K562 (cell line): ENCODE results near the gene TLE6. TPM values are rescaled to one million over a fixed set of nuclear protein-coding genes. Genes with fewer than 3 reads are reported as not detected.

Experiments used
- CBFA2T2 ChIP-seq: fragments of 450-650 bp; conservative IDR thresholded peaks from 2 replicates; pipeline ENCODE4 v1.6.1; 2017; ENCODE audit warnings: mild to moderate bottlenecking
- CTBP1 ChIP-seq: fragments of 450-650 bp; IDR thresholded peaks from 2 replicates; pipeline ENCODE4 v1.6.1; 2016; ENCODE audit warnings: borderline replicate concordance
- DACH1 ChIP-seq: fragments of 450-650 bp; IDR thresholded peaks from 2 replicates; pipeline ENCODE4 v1.6.1; 2018; ENCODE audit not compliant: partially characterized antibody
- DPF2 ChIP-seq: fragments of 450-650 bp; IDR thresholded peaks from 2 replicates; pipeline ENCODE4 v1.6.1; 2016
- HDAC2 ChIP-seq: fragments of 450-650 bp; IDR thresholded peaks from 2 replicates; pipeline ENCODE4 v1.6.1; 2016; ENCODE audit warnings: mild to moderate bottlenecking
- IRF9 ChIP-seq: fragments of 450-650 bp; IDR thresholded peaks from 2 replicates; pipeline ENCODE4 v1.6.1; 2016; ENCODE audit warnings: missing biosample characterization, missing genetic modification characterization
- NCOR1 ChIP-seq: fragments of 450-650 bp; IDR thresholded peaks from 2 replicates; pipeline ENCODE4 v1.6.1; 2016; ENCODE audit warnings: mild to moderate bottlenecking, moderate library complexity
- POLR2A ChIP-seq: fragments of 450-650 bp; conservative IDR thresholded peaks from 2 replicates; pipeline ENCODE4 v1.6.1; 2016
- RBBP5 ChIP-seq: fragments of 200-600 bp; sonication (generic); IDR thresholded peaks from 2 replicates; pipeline ENCODE4 v1.6.1; 2012; ENCODE audit warnings: borderline replicate concordance, mild to moderate bottlenecking, low read length, control low read depth, inconsistent platforms; ENCODE audit not compliant: insufficient read depth, poor library complexity, severe bottlenecking
- TCF3 ChIP-seq: sonication (generic); formaldehyde crosslinking; IDR thresholded peaks from 2 replicates; pipeline ENCODE4 v1.4.0; 2020; ENCODE audit warnings: mild to moderate bottlenecking, missing genetic modification reagents
- TEAD4 ChIP-seq, 2 experiments: sonication (generic) in 1 of 2; formaldehyde crosslinking in 1 of 2; IDR thresholded peaks; 2 replicates each; pipeline versions ENCODE4 v1.6.1 to v1.8.0; 2012 to 2022; ENCODE audit warnings: borderline replicate concordance in 1 of 2, inconsistent platforms in 1 of 2, low read length in 1 of 2, mild to moderate bottlenecking in 1 of 2, missing genetic modification reagents in 1 of 2
- ZBTB7A ChIP-seq: IDR thresholded peaks from 2 replicates; pipeline ENCODE4 v1.6.1; 2011; ENCODE audit warnings: low read depth, mild to moderate bottlenecking, low read length, moderate library complexity, borderline replicate concordance; ENCODE audit not compliant: control insufficient read depth
- polyA plus RNA-seq, 8 experiments: library from polyadenylated mRNA; depleted of rRNA in 4 of 8; stranded (reverse) in 5 of 8; unstranded in 3 of 8; fragments of >200 nt; fragmentation: Nextera tagmentation in 2 of 8; fragmentation: Illumina TruSeq in 1 of 8; extraction: Ambion mirVana in 2 of 8; extraction: Trizol in 1 of 8; gene quantifications; 2 replicates each; pipeline versions ENCODE4 v1.2.1 to v1.2.3, GENCODE V29; 2011 to 2014; ENCODE audit warnings: inconsistent platforms in 1 of 8, missing spikeins in 1 of 8
- total RNA-seq, 7 experiments: library from RNA; depleted of rRNA in 6 of 7; stranded (reverse); fragments of >200 nt in 6 of 7; fragmentation: Illumina TruSeq in 2 of 7; extraction: Trizol in 2 of 7; gene quantifications; 2 replicates each; pipeline versions ENCODE4 v1.2.1 to v1.2.3, GENCODE V29; 2011 to 2021; ENCODE audit warnings: low replicate concordance in 1 of 7

Gene TLE6
- total and polyA plus RNA-seq, 9 of the 15 experiments (the other 6 are each of a cell fraction or from before 2014, with no cell fraction given): 1.1 to 6.1 (median 2.5) TPM

GRCh38 chr19:2977746-2978138, 378 bp downstream of the TLE6 start (continued):
- peak; percentile 68 for TF ChIP-seq CBFA2T2
- peak; percentile 21 for TF ChIP-seq RBBP5
- peak; percentile 33; the same call in 1 of the 2 replicates for TF ChIP-seq TEAD4 (IDR thresholded peaks at IDR 0.05; ENCODE audit: low read length)
- TF ChIP-seq TEAD4 (CRISPR knock-in tag; IDR thresholded peaks at IDR 0.05; ENCODE audit: borderline replicate concordance): no peak
- peak; percentile 13 for TF ChIP-seq DACH1
- no peak for TF ChIP-seq IRF9
- TF ChIP-seq TCF3 (CRISPR knock-in tag): peak; percentile 79
- TF ChIP-seq CTBP1: peak; percentile 54; the same call in 1 of the 2 replicates
- 0 out of 2 replicates have a peak, but pooled peaks have one; percentile 60 for TF ChIP-seq NCOR1
- peak; percentile 70 for TF ChIP-seq DPF2
- 0 out of 2 replicates have a peak, but pooled peaks have one; percentile 54 for TF ChIP-seq HDAC2
- no peak for TF ChIP-seq POLR2A
- peak; percentile 6; the same call in 1 of the 2 replicates for TF ChIP-seq ZBTB7A
- TF ChIP-seq, all 486 proteins: peak for 43
